Measurements from ENCODE around the gene MAPK10.

DNA sequence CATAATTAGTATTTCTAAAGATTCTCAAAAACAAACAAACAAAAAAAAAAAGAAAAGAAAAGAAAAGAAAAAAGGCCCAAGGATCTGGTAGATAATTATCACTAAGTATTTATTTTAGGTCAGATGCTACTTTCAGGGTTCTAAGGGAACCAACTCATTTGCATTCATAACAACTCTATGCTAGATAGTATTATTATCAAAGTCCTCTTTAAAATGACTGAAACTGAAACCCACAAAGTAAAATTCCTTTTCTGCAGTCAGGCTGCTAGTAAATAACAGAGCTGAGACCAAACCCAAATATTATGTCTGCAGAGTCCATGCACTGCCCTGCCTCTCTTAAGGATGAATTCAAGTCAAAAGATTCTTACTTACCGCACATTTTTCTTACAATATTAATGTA, 38.3 kb upstream of the MAPK10 start:
- TF ChIP-seq CTCF (IDR thresholded peaks at IDR 0.05) (no peak), POLR2AphosphoS5 (IDR thresholded peaks at IDR 0.05) (no peak)
